BJ (cell line): ENCODE results near the gene ACOX2. TPM values are rescaled to one million over a fixed set of nuclear protein-coding genes. Genes with fewer than 3 reads are reported as not detected.

ENCODE experiments used
- CTCF ChIA-PET: fragments of 350-600 bp; formaldehyde crosslinking; extraction: SDS; loops from one replicate; lab custom pipeline; 2021; ENCODE audit warnings: antibody characterized with exemption, inconsistent platforms; lab: Yijun Ruan, JAX
- POLR2A ChIA-PET: fragments of 300-600 bp; sonication (Branson Sonifier 250); formaldehyde crosslinking; extraction: SDS; loops from one replicate; lab custom pipeline; 2021; ENCODE audit warnings: antibody characterized with exemption; lab: Charles Lee
- DNase-seq: peaks from one replicate; pipeline ENCODE4 v3.0.0-alpha.2; 2011; ENCODE audit warnings: low read depth
- H3K27me3 ChIP-seq: 2 replicates; pipeline ENCODE4 v1.6.0; 2011; ENCODE audit warnings: low read length; ENCODE audit not compliant: control insufficient read depth, insufficient read depth
- H3K36me3 ChIP-seq: 2 replicates; pipeline ENCODE4 v1.5.1; 2011; ENCODE audit warnings: low read length; ENCODE audit not compliant: control insufficient read depth, insufficient read depth
- H3K4me3 ChIP-seq: 2 replicates; pipeline ENCODE4 v1.5.1; 2011; ENCODE audit warnings: low read depth, mild to moderate bottlenecking, control low read depth, low read length
- polyA plus RNA-seq: library from polyadenylated mRNA; depleted of rRNA; stranded (reverse); fragments of >200 nt; gene quantifications from 2 replicates; pipeline ENCODE4 v1.2.3, GENCODE V29; 2011
- TF ChIP-seq, protein P1 (sequence below): IDR thresholded peaks from 2 replicates; pipeline ENCODE4 v1.5.1; 2011; ENCODE audit warnings: low read depth, mild to moderate bottlenecking, control low read depth, inconsistent platforms, low read length, moderate library complexity; ENCODE audit not compliant: insufficient read depth

Gene ACOX2
- polyA plus RNA-seq, 1 experiment: 39.6 TPM

DNA sequence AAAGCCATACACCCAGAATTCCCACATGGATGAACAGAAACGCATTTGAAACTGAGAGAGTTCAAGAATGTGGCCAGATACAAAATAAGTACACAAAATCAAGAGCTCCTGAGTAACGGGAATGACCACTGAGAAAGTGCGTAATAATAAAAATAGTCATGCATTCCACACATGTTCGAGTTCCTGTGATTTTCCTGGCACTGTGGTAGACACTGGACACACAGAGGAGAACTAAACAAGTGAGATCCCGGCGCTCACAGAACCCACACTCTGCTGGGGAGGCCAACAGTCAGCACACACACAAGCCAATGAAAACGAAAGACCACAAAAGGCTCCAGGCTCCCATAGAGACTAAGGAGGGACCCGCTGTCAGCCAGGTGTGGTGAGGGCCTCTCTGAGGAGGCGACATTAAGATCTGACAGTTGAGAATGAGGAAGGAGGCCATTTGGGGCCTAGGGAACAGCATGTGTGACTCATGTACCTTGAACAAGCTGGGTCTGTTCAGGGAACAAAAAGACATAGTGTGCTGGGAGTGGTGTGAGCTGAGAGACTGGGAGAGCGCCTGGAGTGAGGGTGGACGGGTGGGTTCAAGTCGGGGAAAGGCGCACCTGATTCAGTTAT, 35.1 kb upstream of the ACOX2 start:
- DNase-seq: no peak
- TF ChIP-seq, protein P1, sequence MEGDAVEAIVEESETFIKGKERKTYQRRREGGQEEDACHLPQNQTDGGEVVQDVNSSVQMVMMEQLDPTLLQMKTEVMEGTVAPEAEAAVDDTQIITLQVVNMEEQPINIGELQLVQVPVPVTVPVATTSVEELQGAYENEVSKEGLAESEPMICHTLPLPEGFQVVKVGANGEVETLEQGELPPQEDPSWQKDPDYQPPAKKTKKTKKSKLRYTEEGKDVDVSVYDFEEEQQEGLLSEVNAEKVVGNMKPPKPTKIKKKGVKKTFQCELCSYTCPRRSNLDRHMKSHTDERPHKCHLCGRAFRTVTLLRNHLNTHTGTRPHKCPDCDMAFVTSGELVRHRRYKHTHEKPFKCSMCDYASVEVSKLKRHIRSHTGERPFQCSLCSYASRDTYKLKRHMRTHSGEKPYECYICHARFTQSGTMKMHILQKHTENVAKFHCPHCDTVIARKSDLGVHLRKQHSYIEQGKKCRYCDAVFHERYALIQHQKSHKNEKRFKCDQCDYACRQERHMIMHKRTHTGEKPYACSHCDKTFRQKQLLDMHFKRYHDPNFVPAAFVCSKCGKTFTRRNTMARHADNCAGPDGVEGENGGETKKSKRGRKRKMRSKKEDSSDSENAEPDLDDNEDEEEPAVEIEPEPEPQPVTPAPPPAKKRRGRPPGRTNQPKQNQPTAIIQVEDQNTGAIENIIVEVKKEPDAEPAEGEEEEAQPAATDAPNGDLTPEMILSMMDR: no peak
- POLR2A ChIA-PET: no interaction called here
- CTCF ChIA-PET: interaction anchor here (0.8 to 16.7 kb wide), 6 partner anchors 12 to 480 kb away, joined by 3 to 371 read pairs (median 4); no protein-coding TSS in a partner anchor
- no peaks in the 10 kb centered on the region for H3K36me3 ChIP-seq
- H3K4me3 ChIP-seq: no peak overlapping the region
- H3K27me3 ChIP-seq: no peaks in the 10 kb centered on the region

DNA sequence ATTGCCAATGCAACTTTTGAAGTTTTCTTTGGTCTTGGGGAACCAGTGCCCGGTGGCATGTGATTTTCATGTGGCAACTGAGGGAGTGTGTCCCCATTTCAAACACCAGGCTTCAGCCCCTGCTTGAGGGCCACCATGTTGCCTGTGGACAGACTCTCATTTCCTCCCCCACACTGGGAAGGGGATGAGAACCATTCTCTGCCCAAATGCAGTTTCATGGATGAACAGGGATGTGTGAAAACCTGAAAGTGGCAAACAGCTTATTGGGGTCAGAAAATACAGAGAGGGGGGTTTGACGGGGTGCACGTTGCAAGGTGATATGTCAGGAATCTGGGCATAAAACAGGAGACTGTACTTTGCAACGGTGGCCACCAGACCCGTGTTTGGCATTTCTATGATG, 33.9 kb upstream of the ACOX2 start:
- H3K36me3 ChIP-seq: no peaks in the 10 kb centered on the region
- TF ChIP-seq, protein P1: no peak
- no peak for DNase-seq
- POLR2A ChIA-PET: interaction anchor here (0.6 kb wide), 1 partner anchor 28 kb away, joined by 3 read pairs; no protein-coding TSS in a partner anchor
- CTCF ChIA-PET: interaction anchor here (0.8 to 16.7 kb wide), 5 partner anchors 9 to 56 kb away, joined by 3 to 371 read pairs (median 11); no protein-coding TSS in a partner anchor
- no peaks in the 10 kb centered on the region for H3K27me3 ChIP-seq
- H3K4me3 ChIP-seq: no peak overlapping the region

DNA sequence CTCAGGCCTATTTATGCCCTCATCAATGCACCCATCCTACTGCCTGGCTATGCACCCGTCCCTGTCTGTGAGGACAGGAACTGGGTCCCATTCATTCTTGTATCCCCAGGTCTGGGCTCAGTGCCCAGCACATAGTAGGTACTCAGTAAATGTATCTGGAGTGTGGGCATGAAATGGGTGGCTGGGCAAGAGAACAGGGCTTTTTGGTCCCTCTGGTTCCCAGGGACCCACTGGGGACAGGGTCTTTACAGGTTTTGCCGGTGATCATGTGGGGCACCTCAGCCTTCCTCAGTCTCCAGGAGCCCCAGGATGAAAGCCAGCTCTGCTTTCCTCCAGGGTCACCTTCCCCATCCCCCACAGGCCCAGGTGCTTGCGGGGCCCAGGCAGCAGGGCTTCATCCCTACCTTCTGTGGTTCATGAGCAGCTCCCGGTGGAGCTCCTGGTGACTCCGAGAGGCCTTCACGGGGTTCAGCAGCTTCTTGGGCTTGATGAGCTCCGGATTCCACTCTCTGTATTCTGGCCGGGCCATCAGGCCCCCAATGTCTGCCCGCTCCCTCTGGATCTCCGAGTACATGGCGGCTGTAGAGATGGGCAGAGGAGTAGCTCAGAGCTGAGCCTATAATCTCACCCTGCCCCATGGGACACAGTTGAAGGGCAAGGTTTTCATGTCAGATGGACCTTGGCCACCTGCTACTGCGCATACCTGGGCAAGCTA, 32.5 kb upstream of the ACOX2 start:
- TF ChIP-seq, protein P1: no peak
- POLR2A ChIA-PET: no interaction called here
- Histone ChIP-seq H3K36me3 (no peaks in the 10 kb centered on the region), H3K4me3 (no peak overlapping the region), H3K27me3 (no peaks in the 10 kb centered on the region)
- CTCF ChIA-PET: interaction anchor here (0.6 to 16.7 kb wide), 17 partner anchors 9 to 561 kb away, joined by 3 to 371 read pairs (median 5); no protein-coding TSS in a partner anchor
- no peak for DNase-seq

DNA sequence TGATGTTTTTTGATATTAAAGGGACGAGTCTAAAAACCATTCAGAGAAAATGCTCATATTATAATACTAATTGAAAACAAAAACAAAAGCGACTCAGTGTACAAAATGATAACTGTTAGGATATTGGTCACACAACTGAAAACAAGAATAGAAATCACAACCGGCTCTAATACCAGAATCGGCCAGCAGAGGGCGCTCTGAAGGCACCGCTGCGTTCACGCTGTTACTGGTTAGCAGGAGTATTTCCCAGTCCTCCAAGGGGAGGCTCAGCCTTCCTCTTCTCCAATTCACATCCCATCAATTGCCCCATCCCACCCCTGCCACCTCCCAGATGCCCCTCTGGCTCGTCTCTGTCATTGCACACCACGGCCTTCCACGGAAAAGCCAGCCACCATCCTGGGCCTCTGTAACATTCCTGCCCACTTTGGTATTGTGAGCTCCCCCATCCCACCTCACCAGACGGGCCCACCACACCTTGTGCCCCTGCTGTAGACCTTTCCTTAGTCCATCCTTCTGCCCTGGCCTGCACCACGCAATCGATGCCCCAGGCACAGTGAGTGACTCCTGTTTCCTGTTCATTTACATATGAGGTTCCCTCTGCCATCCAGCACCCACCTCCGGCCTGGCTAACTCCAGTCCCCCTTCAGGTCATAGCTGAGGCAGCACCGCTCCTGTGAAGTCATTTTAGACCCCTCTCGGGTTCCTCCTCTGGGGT, 31.7 kb upstream of the ACOX2 start:
- Histone ChIP-seq H3K27me3 (no peaks in the 10 kb centered on the region), H3K36me3 (no peaks in the 10 kb centered on the region), H3K4me3 (no peak overlapping the region)
- POLR2A ChIA-PET: no interaction called here
- no peak for DNase-seq
- TF ChIP-seq, protein P1: peak; percentile 85
- CTCF ChIA-PET: interaction anchor here (0.6 to 16.7 kb wide), 20 partner anchors 9 to 216 kb away, joined by 3 to 371 read pairs (median 5); no protein-coding TSS in a partner anchor

DNA sequence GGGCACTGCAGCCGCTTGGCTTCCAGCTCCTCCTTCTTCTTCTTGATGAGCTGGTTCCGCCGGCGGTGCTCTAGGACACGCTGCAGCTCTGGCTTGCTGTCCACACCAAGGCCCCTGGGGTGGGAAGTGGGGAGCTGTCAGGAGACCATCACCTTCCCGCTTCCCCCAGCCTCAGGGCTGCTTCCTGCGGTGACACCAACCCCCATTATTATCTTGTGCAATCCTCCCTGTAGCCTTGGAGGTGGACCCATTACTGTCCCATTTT, 30.2 kb upstream of the ACOX2 start:
- CTCF ChIA-PET: interaction anchor here (1.3 to 16.7 kb wide), 5 partner anchors 12 to 73 kb away, joined by 4 to 371 read pairs (median 13); no protein-coding TSS in a partner anchor
- Histone ChIP-seq H3K4me3 (no peak overlapping the region), H3K36me3 (no peaks in the 10 kb centered on the region), H3K27me3 (no peaks in the 10 kb centered on the region)
- no peak for DNase-seq
- POLR2A ChIA-PET: no interaction called here
- TF ChIP-seq, protein P1: no peak
